ENCODE results near the gene LAMB3.

DNA sequence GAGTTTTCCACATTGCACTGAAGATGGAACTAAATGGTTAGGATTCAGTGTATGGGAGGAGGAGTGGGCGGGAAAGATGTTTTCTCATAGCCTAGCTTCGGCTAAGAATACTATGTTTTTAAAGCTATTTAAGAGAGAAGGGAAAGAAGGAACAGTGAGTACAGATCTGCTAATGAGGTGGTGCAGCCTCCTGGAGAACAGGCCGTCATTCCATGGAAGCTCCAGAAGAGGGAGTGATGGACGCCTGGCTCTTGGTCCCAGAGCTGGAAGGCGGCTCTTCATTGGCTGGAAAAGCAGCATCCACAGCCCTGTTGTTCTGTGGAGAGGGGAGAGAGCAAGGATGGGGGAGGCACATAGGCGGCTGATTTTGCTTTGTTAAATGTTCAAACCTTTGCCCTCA, 61.8 kb downstream of the LAMB3 start:
- TF ChIP-seq GATA2 (IDR thresholded peaks at IDR 0.05; ENCODE audit: low read depth, low read length) (no peak), GATA3 (IDR thresholded peaks at IDR 0.05; ENCODE audit: low read depth, low read length) (no peak)

All from SH-SY5Y (cell line).